ENCODE data around the gene F10. TPM values are rescaled to one million over a fixed set of nuclear protein-coding genes. Genes with fewer than 3 reads are reported as not detected.
A peak's percentile ranks its signal among the peaks of the same experiment; 100 is the strongest.

Gene F10
- total RNA-seq, 1 experiment from 2014 or later = 0.59 TPM

GRCh38 chr13:113187263-113187669, 64.7 kb downstream of the F10 start:
- DNase-seq (ENCODE audit: extremely low read depth, low read depth) = peak; percentile 98

GRCh38 chr13:113187883-113188665, 65.5 kb downstream of the F10 start:
- peak; percentile 79 for DNase-seq (ENCODE audit: extremely low read depth, low read depth)

- DNase-seq (ENCODE audit: extremely low read depth, low read depth) = no peak
Observed at GRCh38 chr13:113190181-113190580, 67.6 kb downstream of the F10 start.

- no peak for DNase-seq (ENCODE audit: extremely low read depth, low read depth)
Observed at GRCh38 chr13:113192279-113192678, 69.7 kb downstream of the F10 start.

GRCh38 chr13:113192902-113193301, 70.3 kb downstream of the F10 start:
- no peak for DNase-seq (ENCODE audit: extremely low read depth, low read depth)

GRCh38 chr13:113195360-113195759, 72.8 kb downstream of the F10 start:
- no peak for DNase-seq (ENCODE audit: extremely low read depth, low read depth)

- no peak for DNase-seq (ENCODE audit: extremely low read depth, low read depth)
Observed at GRCh38 chr13:113196970-113197737, 74.6 kb downstream of the F10 start.

Small RNA genes within 50 kb of the gene (small RNA-seq; reads per million reads assigned to genes)
- 0 reads per million in 2 experiments for gene AL137002.1

Other genes starting within 250 kb of the F10 start
- 0.89 and 0.97 TPM in 2 replicates for gene MCF2L, start 153.6 kb upstream of the F10 start, total RNA-seq (2014; rRNA removed; shearing (Covaris generic))
- gene F7, start 17.0 kb upstream of the F10 start, total RNA-seq (2014; rRNA removed; shearing (Covaris generic)) = 0.07 TPM in 1 of 2 replicates, not detected in the other
- not detected in 2 replicates for gene PROZ, start 35.8 kb downstream of the F10 start, total RNA-seq (2014; rRNA removed; shearing (Covaris generic))
- 120 and 124 TPM in 2 replicates for gene PCID2, start 85.9 kb downstream of the F10 start, total RNA-seq (2014; rRNA removed; shearing (Covaris generic))
- gene CUL4A, start 86.8 kb downstream of the F10 start, total RNA-seq (2014; rRNA removed; shearing (Covaris generic)) = 151 and 160 TPM in 2 replicates
- gene LAMP1, start 174.4 kb downstream of the F10 start, total RNA-seq (2014; rRNA removed; shearing (Covaris generic)) = 118 and 121 TPM in 2 replicates
- 2.1 TPM in 2 replicates for gene GRTP1, start 241.3 kb downstream of the F10 start, total RNA-seq (2014; rRNA removed; shearing (Covaris generic))

Data from NCI-H460 (cell line).